ENCODE results near the gene GRK6.
"Not testable (repeated sequence)": the region's sequence is repeated elsewhere in the genome, so short reads cannot be mapped to it uniquely, and the experiment has no call there.

The GRK6 gene

GRCh38 chr5:177399997-177400868 is 26.2 kb upstream of the GRK6 start, which contains the start of gene PFN3:
Gene PFN3 (minus strand): TSS chr5:177400661. CDS start chr5:177400576, 85 bp downstream.
- no peak for DNase-seq

- no peak for DNase-seq
These were observed 24.0 kb upstream of the GRK6 start for GRCh38 chr5:177402271-177403043.

- no peak for DNase-seq
These were observed 23.2 kb upstream of the GRK6 start for GRCh38 chr5:177403102-177403791.

- peak; percentile 67 for DNase-seq
These were observed 22.5 kb upstream of the GRK6 start for GRCh38 chr5:177403792-177404640.

- no peak for DNase-seq
These were observed 21.8 kb upstream of the GRK6 start for GRCh38 chr5:177404641-177405179.

- no peak for DNase-seq
These were observed 21.2 kb upstream of the GRK6 start for GRCh38 chr5:177405312-177405711.

- DNase-seq, result no peak
These were observed 20.7 kb upstream of the GRK6 start for GRCh38 chr5:177405805-177406204.

GRCh38 chr5:177409043-177409801 is 17.3 kb upstream of the GRK6 start, which contains the start of gene F12:
Gene F12 (minus strand): TSS chr5:177409564. CDS start chr5:177409527, 37 bp downstream.
- DNase-seq, result no peak

- DNase-seq, result no peak
These were observed 15.9 kb upstream of the GRK6 start for GRCh38 chr5:177410575-177410974.

GRCh38 chr5:177412603-177413233 is 13.8 kb upstream of the GRK6 start:
- DNase-seq, result no peak

GRCh38 chr5:177414481-177414880 is 12.0 kb upstream of the GRK6 start:
- no peak for DNase-seq

GRCh38 chr5:177417081-177417480 is 9.4 kb upstream of the GRK6 start:
- not testable (repeated sequence) for DNase-seq

- DNase-seq, result no peak
These were observed 7.4 kb upstream of the GRK6 start for GRCh38 chr5:177419046-177419445.

GRCh38 chr5:177420472-177420871 is 6.0 kb upstream of the GRK6 start:
- not testable (repeated sequence) for DNase-seq

- DNase-seq, result no peak
These were observed 5.2 kb upstream of the GRK6 start for GRCh38 chr5:177421062-177421798.

GRCh38 chr5:177423671-177424070 is 2.8 kb upstream of the GRK6 start:
- DNase-seq, result no peak

GRCh38 chr5:177425196-177425800 is 1.2 kb upstream of the GRK6 start:
- DNase-seq, result no peak

- DNase-seq, result peak; percentile 99
These were observed 493 bp upstream of the GRK6 start for GRCh38 chr5:177425801-177426565.
